Erythroblast (primary cell): ENCODE data around the gene PLCH1.

Source experiments
- GATA1 ChIP-seq: IDR thresholded peaks from 2 replicates; pipeline ENCODE4 v1.6.1; 2011; ENCODE audit warnings: low read depth, mild to moderate bottlenecking, control low read depth, low read length, moderate library complexity
- POLR2A ChIP-seq: IDR thresholded peaks from 2 replicates; pipeline ENCODE4 v1.6.1; 2011; ENCODE audit warnings: mild to moderate bottlenecking, low read length

DNA sequence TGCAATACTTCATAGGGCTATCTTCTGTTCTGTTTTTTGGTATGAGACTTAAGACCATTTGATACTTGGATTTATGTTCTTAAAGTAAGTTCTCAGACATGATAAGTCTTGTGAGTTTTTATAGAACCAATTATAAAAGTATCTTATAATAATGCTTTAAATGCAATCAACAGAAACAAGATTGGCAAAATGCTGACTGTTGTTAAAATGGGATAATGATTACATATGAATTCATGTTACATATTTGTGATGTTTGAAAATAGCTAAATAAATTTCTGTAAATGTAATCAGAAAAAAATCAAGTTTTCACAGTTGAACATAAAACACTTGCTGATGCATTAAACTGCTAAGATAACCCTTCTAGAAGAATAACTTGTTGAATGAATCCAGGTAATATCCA lies 148.3 kb downstream of the PLCH1 start:
- TF ChIP-seq POLR2A (no peak), GATA1 (no peak)
